Amniotic epithelial cell (primary cell): ENCODE data around the gene ZDHHC9.

ENCODE experiments used
- DNase-seq: peaks from one replicate; pipeline ENCODE4 v3.0.0-alpha.2; 2010; ENCODE audit warnings: low read depth

Gene ZDHHC9

DNA sequence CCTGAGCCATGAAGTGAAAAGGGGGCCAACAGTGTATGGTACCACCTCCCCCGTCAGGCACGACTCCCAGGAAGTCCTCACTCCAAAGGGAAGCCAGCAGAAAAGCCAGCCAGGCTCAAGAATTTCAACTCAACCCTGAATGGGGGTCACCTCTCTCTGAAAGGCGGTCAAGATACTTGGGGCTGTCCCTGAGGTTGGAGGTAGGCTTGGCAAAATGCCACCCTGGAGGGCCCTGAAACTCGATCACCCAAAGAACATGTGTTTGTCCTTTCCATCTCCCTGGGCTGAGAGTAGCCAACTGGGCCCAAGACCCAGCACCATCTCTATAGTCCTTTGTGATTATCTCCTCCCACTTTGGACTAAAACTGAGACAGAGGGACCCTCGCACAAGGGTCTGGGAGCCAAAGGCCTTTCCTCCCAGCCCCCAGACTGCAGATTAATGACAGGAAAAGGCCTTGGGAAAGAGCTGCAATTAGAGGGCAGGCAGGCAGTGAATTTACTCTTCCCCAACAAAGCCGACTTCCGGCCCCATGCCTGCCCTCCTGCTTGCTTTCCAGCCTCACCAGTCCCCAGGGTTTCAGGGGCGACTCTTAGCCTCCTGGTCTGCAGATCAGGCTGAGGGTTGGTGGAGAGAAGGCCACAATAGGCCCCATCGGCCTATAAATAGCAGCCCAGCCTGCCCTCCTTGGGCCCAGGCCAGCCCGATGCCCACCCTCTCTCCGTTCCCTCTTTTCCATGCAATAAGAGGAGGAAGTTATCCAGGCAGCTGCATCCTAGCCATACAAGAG, 58.3 kb downstream of the ZDHHC9 start:
- no peak for DNase-seq

DNA sequence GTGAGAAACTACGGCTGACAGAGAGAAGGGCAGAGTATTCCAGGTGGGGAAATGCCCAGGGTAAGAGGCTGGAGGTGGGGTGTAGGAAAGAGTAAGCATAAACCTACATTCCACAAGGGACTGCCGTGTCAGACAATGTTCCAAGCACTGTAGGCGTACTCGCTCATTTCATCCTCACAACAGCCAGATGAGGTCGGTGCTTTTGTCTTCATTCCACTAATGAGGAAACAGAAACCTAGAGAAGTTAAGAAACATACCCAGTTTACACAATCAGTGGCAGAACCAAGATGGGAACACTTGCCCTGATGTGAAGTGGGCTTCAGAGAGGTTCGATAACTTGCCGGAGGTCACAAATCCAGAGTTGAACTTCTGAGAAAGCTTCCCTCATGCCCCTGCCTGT, 59.3 kb downstream of the ZDHHC9 start:
- DNase-seq = no peak

DNA sequence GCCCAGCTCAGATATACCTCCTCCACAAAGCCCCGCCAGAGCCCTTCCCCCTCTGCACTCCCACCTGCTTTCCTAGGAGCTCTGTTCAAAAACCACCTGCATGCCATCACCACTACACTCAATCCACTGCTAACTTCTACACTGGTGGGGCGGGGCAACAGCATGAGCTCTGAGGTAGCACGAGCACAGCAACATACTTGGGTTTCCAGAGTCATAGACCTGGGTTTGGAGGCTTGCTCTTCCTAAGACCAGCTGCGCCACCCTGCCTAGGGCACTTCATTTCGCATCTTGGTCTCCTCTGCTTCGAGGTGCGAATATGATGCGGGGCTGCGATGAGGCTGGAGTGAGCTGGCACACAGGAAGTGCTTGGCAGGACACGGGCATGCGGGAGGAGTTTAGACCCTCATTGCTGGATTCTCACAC, 60.4 kb downstream of the ZDHHC9 start:
- DNase-seq = no peak

DNA sequence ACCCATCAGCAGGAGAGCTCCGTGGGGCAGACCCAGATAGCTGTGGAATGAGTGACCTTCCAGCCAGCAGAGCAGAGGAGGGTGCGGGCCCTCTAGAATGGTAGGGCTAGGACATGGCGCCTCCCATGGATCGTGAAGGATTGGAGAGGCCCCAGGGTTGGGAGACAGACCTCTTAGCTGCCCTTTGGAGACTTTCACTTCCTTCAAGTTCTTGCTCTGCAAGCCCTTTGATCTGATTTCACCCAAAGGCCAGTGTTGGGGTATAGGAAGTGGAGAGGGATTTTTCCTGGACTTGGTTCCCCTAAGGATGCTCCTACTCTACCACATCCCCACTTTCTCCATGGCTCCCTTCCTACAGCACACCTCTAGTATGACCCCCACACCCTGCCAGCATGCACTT, 61.0 kb downstream of the ZDHHC9 start:
- no peak for DNase-seq

DNA sequence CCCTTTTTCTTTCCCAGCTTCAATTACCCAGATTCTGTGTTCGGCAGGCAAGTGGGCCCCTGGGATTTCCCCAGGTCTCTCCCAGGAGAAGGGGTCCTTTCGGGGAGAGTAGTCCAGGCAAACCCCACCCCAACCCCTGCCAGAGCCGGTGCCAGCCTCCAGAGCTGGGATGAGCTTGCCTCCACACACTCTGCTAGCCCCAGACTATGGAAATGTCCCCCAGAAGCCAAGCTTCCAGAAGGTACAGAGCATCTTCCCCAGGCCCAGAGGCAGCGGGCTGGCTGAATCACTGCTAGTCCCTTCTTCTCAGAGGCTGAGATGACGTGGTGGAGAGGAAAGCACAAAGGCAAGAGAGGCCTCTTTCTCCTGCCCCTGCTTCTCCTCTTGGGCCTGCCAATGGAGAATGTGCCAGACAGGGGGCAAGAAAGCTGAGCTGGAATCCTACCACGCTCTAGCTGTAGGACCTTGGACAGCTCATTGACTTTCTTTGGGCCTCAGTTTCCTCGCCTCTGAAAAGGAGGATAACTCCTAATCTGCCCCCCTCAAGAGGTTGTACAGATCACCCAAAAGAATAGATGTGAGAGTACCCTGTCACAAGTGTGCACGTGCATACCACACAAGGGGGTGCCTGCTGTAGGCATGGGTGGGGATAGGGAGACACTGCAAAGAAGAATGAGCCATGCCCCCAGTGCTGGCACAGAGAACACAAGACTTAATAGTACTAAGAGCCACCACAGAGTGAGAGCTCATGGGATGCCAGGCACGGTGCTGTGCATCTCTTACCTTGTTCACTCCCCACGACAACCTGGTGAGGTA, 61.8 kb downstream of the ZDHHC9 start:
- no peak for DNase-seq

DNA sequence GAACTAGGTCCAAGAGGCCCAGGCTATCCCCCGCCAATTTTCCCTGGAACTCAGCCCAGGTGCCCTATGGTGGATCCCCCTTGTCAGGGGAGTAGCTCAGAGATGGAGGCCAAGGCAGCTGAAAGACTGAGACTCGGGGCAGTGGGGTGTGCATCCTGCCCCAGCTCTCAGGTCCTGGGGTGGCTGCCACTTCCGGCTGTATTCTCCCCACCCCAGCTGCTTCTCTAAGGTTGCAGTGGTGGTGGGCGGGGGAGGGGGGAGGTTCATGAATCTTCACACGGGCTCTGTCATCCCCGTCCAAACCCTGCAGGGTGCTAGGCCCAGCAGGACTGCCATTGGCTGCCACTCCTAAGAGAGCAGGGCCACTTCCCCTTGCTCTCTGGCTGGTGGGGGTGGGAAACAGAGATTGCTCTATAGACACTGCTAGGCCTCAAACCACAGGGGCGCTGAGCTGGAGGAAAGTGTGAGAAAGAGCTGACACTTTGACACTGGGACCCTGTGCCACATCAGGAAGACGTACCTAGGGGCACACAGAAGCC, 62.5 kb downstream of the ZDHHC9 start:
- DNase-seq = no peak

DNA sequence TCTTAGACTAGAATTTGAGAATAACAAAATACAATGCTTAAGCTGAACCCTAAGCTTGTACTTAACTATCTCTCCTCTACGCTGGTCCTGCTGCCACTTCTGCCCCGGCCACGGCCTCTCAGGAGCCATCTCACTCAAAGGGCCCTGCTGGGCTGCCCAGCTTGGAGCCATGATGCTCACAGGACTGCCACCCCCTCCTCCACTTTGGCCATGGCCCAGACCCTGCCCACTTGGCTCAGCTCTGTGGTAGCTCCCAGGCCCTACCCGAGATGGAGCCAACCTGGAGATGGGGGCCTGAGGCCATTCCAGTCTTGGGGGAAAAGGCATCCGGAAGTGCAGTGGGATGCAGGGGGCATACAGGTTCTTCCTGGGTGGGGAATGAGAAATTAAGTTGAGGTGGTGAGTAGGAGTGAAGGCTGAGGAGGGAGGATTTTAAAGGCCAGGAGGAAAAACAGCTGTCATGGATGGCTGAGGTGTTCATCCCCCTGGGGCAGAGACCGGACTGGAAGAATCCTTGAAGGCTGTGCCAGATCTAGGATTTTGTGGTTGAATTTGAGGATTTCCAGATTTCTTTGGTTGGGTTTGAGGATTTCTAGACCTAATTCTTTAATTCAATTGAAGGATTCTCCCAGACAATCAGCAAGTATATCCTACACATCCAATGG, 63.1 kb downstream of the ZDHHC9 start:
- no peak for DNase-seq

DNA sequence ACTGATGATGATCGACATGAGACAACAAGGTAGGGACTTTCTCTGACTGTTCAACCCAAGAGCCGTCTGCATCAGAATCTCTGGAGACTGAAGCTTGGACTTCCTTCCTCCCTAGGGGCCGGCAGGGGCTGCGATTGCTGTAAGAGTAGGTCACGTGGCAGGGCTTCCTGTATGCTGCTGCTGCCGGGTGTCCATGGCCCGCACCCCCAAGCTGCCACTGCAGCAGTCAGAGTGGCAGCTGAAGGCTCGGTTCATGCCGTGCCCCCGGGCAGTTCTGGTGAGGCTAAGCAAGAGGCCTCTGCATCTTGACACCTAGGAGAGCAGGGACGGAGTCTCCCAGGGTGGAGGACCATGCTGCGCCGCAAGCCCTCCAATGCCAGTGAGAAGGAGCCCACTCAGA, 63.9 kb downstream of the ZDHHC9 start, which contains the start of gene SASH3:
Gene SASH3 (plus strand): TSS at position 203 of the 400 bp plus-strand sequence. CDS start 149 bp downstream, at position 352.
- DNase-seq = no peak

DNA sequence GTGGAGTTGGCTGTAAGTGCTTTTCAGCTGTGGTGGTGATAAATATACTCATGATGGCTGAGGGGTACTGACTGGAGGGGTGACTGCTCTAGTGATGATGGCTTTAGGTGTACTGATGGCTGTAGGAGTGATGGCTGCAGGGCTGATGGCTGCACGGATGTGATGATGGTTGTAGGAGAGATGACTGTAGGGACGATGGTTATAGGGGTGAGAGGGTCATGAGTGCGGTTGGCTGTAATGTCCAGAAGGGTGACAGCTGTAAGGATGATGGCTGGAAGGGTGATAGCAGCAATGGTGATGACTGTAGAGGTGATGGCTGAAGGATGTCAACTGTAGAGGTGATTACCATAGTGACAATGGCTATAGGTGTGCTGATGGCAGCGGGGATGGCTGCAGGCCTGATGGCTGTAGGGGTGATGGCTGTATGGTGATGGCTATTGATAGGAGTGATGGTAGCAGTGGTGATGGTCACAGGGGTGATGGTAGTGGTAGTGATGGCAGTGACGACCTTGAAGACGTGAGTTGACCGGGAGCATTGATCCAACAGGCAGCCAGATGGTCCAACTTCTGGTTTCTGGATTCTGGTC, 64.5 kb downstream of the ZDHHC9 start:
- DNase-seq = no peak

DNA sequence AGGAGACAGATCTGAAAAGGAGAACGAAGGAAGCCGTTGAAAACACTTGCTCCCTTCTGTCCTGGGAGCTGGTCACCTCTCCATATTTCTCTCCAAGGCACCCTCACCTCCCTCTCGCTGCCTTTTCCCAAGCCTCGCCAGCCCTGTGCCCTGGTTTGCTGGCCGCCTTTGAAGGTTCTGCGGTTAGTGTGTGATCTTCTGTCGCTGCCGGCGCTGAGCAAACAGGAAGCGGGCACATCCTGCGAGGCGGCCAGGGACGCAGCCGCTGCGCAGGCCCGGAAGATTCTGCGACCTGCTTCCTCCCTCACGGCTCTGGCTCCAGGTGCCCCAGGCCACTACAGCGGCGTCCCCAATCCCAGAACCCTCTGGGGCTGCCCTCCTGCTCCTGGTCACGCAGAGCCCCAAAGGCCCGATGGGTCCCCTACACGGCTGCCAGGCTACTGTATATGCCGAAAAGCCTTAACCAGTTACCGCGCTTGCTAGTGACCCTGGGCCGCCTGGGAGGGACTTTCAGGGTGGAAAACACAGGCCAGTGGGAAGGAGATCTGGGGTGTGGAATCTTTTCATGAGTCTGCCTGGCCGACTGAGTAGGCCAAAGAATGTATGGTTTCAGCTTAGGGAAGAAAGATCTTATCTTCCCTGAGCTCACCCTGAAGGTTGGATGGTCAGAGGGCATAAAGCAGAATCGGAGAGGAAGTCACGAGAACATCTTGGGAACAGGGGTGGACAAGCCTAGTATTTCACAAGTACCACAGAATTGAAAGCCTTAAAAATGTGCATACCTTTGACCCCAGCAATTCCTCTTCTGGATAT, 66.3 kb downstream of the ZDHHC9 start:
- peak; percentile 17 for DNase-seq

DNA sequence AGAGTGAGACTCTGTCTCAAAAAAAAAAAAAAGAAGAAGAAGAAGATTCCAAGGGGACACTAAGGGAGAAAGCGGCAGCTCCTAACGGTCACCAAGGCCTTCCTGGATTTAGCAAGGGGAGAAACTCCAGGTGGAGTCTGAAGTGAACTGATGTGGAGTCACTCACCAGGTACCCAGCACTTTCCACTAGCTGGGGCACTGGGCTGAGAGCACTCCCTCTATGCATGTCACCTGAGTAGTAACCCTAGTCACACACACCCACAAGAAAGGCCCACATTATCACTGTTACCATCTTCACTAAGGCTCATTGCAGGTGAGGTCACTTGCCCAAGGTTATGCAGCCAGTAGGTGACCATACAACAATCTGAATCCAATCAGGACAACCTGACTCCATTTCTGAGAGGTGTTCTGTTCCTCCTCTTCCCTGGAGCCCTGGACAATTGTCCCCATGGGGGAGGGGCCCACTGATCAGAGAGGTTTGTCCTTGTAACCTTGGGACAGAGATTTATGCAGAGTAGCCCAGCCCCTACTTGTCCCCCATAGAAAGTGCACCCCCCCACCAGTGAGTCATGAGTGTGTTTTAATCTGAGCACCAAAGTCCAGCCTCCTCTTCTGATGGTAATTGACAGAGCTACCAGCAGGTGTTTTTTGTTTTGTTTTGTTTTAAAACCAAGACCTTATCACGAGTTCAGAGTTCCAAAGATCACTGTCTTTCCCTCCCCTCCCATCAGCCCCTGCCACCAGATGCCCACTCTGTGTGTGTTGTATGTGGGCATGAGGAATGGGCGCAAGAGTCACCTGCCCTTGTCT, 69.8 kb downstream of the ZDHHC9 start:
- no peak for DNase-seq

DNA sequence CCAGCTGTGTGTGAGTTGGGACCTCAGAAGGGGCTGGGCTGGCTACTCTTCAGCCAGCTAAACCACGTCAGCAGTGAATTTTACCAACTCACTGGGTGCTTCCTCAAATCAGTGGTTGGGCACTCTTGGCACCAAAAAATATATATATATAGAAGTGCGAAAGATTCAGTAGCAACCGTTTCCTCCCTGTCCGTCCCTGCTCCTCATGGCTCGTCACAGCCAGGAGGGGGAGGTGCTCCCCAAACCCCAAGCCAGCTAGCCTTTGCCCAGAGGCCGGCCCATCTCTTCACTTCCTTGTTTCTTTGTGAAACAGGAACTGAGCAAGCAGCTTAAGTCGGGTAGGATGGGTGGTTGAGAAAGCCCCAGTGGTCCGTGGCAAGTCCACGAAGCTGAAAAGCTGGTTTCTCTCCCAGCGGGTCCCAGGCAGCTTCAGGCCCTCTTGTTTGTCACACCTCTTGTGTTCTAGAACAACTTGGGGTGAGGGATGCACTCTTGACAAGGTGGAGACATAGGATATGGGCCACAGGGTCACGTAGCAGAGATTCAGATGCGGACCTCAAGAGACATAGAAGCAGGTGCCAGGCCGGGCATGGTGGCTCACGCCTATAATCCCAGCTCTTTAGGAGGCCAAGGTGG, 70.8 kb downstream of the ZDHHC9 start:
- no peak for DNase-seq

DNA sequence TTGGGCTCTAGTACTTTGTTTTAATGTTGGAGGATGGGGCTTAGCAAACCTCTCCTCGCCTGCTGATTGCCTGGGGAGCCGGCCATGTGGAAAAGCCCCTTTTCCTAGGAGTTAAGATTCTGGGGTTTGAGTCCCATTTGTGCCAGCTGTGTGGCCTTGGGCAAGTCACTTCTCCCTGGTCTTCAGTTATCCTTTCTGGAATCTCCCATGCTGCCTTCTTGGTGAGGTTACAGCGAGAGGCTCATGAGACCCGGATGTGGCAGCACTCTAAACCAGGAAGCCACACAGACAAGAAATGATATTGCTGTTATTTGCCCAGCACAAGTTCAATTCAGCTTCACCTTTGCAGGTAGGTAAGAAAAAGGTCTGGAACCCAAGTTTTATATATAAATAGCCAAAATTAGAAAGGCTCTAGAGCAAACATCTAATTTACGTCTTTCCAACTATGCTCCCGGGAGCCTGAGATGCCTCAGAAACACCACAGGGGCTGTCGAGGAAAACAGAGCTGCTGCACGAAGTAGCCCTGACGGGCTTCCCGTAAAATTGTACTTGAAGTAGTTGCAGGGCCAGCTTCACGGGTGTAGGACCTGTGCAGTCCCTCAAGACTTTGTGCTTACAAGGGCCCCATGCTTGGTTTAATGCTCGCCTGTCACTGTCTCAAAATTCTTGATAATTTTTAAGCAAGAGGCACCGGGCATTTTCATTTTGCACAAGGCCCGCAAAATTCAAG, 72.3 kb downstream of the ZDHHC9 start:
- no peak for DNase-seq

DNA sequence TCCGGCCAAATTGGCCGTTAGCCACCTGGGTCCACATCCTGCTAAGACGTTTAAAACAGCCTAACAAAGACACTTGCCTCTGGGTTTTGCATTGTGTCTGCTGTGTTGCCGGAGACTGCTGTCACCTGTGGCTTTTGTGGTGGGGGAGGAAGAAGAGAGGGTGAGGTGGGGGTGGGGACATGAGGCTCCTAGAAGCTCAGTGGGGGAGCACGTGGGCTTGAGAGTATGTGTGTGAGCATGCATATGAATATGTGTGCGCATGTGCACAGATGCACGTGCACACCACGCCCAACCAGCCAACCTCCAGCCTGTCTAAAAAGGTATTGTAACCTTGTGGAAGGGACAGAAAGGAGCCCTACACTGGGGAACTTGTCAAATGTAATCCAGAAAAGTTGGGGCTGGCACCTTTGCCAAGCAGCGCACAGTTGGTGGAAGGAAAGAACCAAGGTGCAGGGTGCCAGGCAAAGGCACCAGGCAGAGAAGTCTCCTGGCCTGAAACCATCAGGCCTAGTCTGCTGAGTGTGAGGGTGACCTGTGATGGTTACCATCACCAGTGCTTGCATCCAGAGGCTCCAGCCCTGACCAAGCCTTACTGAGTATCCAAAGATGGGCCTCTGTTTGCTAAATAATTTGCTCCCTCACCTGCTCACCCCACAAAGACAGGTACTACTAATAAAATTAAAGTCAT, 74.1 kb downstream of the ZDHHC9 start:
- no peak for DNase-seq

DNA sequence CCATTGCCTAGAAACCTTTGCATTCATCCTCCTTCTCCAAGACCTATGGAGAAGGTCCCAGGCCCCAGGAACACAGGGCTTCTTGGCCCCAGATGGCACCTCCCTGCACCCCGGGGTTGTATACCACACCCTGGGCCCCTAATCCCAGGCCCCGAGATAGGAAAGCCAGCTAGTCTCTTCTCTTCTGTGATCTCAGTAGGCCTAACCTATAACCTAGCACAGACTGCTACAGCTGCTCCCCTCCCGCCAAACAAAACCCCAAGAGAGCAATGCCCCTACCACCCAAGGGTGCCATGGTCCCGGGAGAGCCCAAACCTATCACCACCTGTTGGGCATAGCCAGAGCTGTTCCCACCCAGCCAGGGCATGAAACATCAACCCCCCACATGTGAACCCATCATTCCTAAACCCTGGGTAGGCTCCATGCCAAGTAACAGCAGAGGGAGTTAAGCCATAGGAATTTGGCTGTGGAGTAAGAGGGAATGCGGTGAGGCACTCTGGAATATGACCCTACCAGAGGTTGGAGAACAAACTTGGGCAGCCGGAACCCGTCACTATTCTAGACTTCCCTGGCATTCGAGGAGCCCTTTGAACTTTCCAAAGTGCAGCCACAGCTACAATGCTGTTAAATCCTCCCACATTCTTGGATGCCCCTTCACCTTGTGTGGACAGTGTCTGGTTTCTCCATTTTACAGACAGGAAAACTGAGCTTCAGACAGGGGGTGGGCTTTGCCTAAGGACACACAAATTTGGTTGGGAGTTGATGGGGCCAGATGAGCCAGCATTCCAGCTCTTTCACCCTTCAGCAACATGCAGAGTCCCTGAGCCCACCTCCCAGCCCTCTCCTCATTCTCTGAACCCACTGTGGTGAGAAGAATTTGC, 74.9 kb downstream of the ZDHHC9 start:
- peak; percentile 68 for DNase-seq

DNA sequence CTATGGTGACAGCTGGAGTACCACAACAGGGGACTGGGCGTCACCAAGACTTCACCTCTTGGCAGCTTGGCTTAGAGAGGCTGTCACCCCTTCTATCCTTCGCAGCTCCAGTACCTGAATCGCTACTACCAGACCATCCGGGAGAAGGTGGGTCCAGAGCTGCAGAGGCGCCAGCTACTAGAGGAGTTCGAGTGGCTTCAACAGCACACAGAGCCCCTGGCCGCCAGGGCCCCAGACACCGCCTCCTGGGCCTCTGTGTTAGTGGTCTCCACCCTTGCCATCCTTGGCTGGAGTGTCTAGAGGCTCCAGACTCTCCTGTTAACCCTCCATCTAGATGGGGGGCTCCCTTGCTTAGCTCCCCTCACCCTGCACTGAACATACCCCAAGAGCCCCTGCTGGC, 75.5 kb downstream of the ZDHHC9 start:
- no peak for DNase-seq

DNA sequence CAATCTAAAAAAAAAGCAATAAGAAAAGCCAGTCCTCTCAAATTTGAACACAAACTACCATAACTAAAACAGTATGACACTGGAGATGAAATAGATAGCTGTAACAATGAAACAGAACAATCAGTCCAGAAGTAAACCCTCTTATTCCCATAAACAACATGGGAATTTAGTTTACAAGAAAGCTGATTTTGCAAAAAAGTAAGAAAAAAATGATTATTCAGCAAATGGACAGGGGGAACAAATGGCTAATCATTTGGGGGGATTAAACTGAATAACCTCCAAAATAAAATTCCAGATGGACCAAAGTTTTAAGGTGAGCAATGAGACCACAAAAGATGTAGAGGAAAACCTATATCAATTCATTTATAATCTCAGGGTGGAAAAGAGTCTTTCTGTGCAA, 80.0 kb downstream of the ZDHHC9 start:
- no peak for DNase-seq

DNA sequence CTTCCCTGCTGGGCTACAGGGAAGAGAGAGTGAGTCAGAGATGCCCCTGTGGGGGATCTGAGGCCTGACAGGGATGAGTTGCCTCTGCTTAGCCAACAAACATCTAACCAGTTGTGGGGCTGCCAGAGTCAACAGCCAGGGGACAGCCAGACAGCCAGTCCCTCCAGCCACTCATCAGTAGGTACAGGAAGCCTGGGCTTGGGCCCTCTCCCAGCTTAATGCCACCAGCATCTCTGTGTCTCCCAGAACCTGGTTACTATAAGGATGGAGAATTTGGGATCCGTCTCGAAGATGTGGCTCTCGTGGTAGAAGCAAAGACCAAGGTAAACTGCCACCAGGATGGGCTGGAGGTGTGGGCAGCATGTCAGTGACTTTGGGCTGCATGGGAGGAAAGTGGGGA, 81.2 kb downstream of the ZDHHC9 start:
- no peak for DNase-seq
